ENCODE measurements around the gene ALK.

Gene ALK

DNA sequence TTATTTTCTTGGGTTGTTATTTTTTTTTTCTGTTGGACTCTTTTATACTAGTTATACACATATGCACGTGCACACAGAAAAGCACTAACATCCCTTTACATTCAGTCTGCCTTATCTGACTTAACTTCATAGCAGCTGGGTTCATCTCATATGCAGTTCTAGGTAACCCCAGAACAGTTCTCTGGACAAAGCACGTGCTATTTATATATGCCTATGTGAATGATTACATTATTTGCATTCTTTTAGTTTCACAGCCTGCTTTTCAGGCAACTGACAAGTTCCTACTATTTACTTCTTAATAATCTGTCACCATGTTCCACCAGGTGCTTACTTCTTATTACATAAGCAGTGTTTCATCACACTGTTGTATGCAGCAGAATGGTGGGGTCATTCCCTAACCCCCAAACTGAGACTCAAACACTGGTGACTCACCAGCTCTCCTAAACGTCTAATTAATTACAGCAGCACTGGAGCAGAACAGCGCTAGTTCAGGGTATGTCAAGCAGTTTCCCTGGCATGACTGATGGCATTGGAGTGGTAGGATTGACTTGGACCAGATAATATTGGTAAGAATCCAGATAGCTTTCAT lies 433.3 kb downstream of the ALK start:
- DNase-seq, result no peak
- no peaks in the 10 kb centered on the region for H3K4me1 ChIP-seq (ENCODE audit: low read length)
- H3K9me2 ChIP-seq (replicated peaks; ENCODE audit: insufficient read depth, low read length), result no peaks in the 10 kb centered on the region; the same call in 1 of the 2 replicates
- no peak overlapping the region for H3K4me2 ChIP-seq (ENCODE audit: low read depth, low read length)
- no peak overlapping the region for H2AFZ ChIP-seq (ENCODE audit: low read length)
- no peaks in the 10 kb centered on the region for H3F3A ChIP-seq (ENCODE audit: insufficient read depth, low read length)
- no peaks in the 10 kb centered on the region for H3K9me3 ChIP-seq (replicated peaks; ENCODE audit: insufficient read depth, low read length)
- no peak overlapping the region for H3K9ac ChIP-seq (ENCODE audit: low read length)
- TF ChIP-seq, protein P1, sequence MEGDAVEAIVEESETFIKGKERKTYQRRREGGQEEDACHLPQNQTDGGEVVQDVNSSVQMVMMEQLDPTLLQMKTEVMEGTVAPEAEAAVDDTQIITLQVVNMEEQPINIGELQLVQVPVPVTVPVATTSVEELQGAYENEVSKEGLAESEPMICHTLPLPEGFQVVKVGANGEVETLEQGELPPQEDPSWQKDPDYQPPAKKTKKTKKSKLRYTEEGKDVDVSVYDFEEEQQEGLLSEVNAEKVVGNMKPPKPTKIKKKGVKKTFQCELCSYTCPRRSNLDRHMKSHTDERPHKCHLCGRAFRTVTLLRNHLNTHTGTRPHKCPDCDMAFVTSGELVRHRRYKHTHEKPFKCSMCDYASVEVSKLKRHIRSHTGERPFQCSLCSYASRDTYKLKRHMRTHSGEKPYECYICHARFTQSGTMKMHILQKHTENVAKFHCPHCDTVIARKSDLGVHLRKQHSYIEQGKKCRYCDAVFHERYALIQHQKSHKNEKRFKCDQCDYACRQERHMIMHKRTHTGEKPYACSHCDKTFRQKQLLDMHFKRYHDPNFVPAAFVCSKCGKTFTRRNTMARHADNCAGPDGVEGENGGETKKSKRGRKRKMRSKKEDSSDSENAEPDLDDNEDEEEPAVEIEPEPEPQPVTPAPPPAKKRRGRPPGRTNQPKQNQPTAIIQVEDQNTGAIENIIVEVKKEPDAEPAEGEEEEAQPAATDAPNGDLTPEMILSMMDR (IDR thresholded peaks at IDR 0.05; ENCODE audit: low read length), result no peak
- TF ChIP-seq EZH2 (optimal IDR thresholded peaks at IDR 0.05; ENCODE audit: low read depth, low read length) (no peak), EZH2phosphoT487 (IDR thresholded peaks at IDR 0.05; ENCODE audit: low read length) (no peak)
- H4K20me1 ChIP-seq (ENCODE audit: insufficient read depth, low read length), result no peaks in the 10 kb centered on the region
- H3K27ac ChIP-seq (ENCODE audit: low read length), result no peak overlapping the region
- no peak overlapping the region for H3K4me3 ChIP-seq (ENCODE audit: low read length)
- H3K79me2 ChIP-seq (ENCODE audit: low read length), result no peaks in the 10 kb centered on the region
- no peaks in the 10 kb centered on the region for H3K27me3 ChIP-seq (replicated peaks; ENCODE audit: insufficient read depth, low read length)
- no peaks in the 10 kb centered on the region for H3K36me3 ChIP-seq (replicated peaks; ENCODE audit: insufficient read depth, low read length)

DNA sequence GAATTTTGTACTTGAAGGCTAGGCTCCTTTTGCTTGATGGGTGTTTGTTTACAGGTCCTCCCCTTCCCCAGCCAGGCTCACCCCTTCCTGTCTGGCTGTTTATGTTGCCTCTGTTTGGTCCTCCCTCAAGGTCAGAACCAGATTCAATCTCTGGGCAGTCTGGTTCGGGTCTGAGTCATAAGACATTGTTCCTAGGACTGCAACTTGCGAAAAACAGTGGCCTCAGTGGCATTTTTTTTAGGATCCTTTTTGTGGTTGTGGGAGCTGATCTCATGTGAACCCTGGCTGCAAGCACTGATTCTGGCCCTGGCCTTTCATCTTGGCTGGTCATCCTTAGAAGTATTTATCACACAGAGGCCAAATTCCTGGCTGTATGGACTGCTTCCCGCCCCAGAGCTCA lies 435.8 kb downstream of the ALK start:
- DNase-seq, result no peak
- Histone ChIP-seq H3K4me1 (ENCODE audit: low read length) (no peaks in the 10 kb centered on the region), H3K9me2 (replicated peaks; ENCODE audit: insufficient read depth, low read length) (no peaks in the 10 kb centered on the region; the same call in 1 of the 2 replicates), H3K27me3 (replicated peaks; ENCODE audit: insufficient read depth, low read length) (no peaks in the 10 kb centered on the region), H4K20me1 (ENCODE audit: insufficient read depth, low read length) (no peaks in the 10 kb centered on the region), H3K4me3 (ENCODE audit: low read length) (no peak overlapping the region), H3K9me3 (replicated peaks; ENCODE audit: insufficient read depth, low read length) (no peaks in the 10 kb centered on the region), H3K4me2 (ENCODE audit: low read depth, low read length) (no peak overlapping the region), H2AFZ (ENCODE audit: low read length) (no peak overlapping the region), H3K79me2 (ENCODE audit: low read length) (no peaks in the 10 kb centered on the region), H3K27ac (ENCODE audit: low read length) (no peak overlapping the region), H3K36me3 (replicated peaks; ENCODE audit: insufficient read depth, low read length) (no peaks in the 10 kb centered on the region), H3F3A (ENCODE audit: insufficient read depth, low read length) (no peaks in the 10 kb centered on the region), H3K9ac (ENCODE audit: low read length) (no peak overlapping the region)
- TF ChIP-seq EZH2phosphoT487 (IDR thresholded peaks at IDR 0.05; ENCODE audit: low read length) (no peak), EZH2 (optimal IDR thresholded peaks at IDR 0.05; ENCODE audit: low read depth, low read length) (no peak)
- TF ChIP-seq, protein P1 (IDR thresholded peaks at IDR 0.05; ENCODE audit: low read length), result no peak

DNA sequence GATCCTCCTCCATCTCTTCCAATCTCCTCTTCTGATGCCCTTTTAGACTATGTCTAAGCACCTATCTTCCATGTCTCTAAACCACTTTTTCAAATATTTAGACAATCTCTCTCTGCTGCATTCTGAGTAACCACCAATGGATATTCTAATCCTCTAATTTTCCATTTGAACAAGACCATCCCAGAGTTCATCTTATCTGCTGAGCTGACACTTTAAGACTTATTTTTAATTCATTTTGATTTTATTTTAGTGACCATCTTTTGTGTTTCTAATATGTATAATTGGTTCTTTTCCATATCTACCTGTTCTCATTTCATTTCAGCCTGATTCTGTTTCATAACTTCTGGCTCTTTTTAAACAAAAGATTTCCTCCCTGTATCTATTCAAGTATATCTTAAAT lies 436.3 kb downstream of the ALK start:
- H2AFZ ChIP-seq (ENCODE audit: low read length), result no peak overlapping the region
- TF ChIP-seq, protein P1 (IDR thresholded peaks at IDR 0.05; ENCODE audit: low read length), result no peak
- TF ChIP-seq EZH2phosphoT487 (IDR thresholded peaks at IDR 0.05; ENCODE audit: low read length) (no peak), EZH2 (optimal IDR thresholded peaks at IDR 0.05; ENCODE audit: low read depth, low read length) (no peak)
- H3K9ac ChIP-seq (ENCODE audit: low read length), result no peak overlapping the region
- no peaks in the 10 kb centered on the region for H4K20me1 ChIP-seq (ENCODE audit: insufficient read depth, low read length)
- H3K9me2 ChIP-seq (replicated peaks; ENCODE audit: insufficient read depth, low read length), result no peaks in the 10 kb centered on the region; the same call in 1 of the 2 replicates
- no peaks in the 10 kb centered on the region for H3K36me3 ChIP-seq (replicated peaks; ENCODE audit: insufficient read depth, low read length)
- H3K27ac ChIP-seq (ENCODE audit: low read length), result no peak overlapping the region
- no peaks in the 10 kb centered on the region for H3K27me3 ChIP-seq (replicated peaks; ENCODE audit: insufficient read depth, low read length)
- H3K9me3 ChIP-seq (replicated peaks; ENCODE audit: insufficient read depth, low read length), result no peaks in the 10 kb centered on the region
- no peaks in the 10 kb centered on the region for H3F3A ChIP-seq (ENCODE audit: insufficient read depth, low read length)
- H3K79me2 ChIP-seq (ENCODE audit: low read length), result no peaks in the 10 kb centered on the region
- DNase-seq, result no peak
- H3K4me3 ChIP-seq (ENCODE audit: low read length), result no peak overlapping the region
- H3K4me1 ChIP-seq (ENCODE audit: low read length), result no peaks in the 10 kb centered on the region
- no peak overlapping the region for H3K4me2 ChIP-seq (ENCODE audit: low read depth, low read length)
